ENCODE results near the gene CREB3L1.

The CREB3L1 gene

GRCh38 chr11:46360878-46361277 is 83.4 kb downstream of the CREB3L1 start:
- peak overlapping the region; percentile 56 for H3K27ac ChIP-seq (ENCODE audit: low read depth, low read length)
- peaks cover 8% of the 10 kb centered on the region for H3F3A ChIP-seq (ENCODE audit: control insufficient read depth, insufficient read depth)
- peaks cover 3% of the 10 kb centered on the region; the same call in 1 of the 2 replicates for H3K36me3 ChIP-seq (ENCODE audit: control insufficient read depth, low read length)
- peak overlapping the region; percentile 75 for H3K4me3 ChIP-seq (ENCODE audit: low read length)
- H3K79me2 ChIP-seq (ENCODE audit: control insufficient read depth, low read length): peaks cover 58% of the 10 kb centered on the region
- TF ChIP-seq CTCF (IDR thresholded peaks at IDR 0.05; ENCODE audit: low read depth, low read length, poor library complexity, severe bottlenecking) (no peak), EZH2phosphoT487 (IDR thresholded peaks at IDR 0.05; ENCODE audit: borderline replicate concordance, low read length) (no peak)
- no peaks in the 10 kb centered on the region for H3K9me2 ChIP-seq (replicated peaks; ENCODE audit: control insufficient read depth, low read length)
- peak overlapping the region; percentile 93 for H3K4me2 ChIP-seq (ENCODE audit: low read length)
- H3K9me3 ChIP-seq (ENCODE audit: control insufficient read depth, insufficient read depth, low read length): no peaks in the 10 kb centered on the region
- no peaks in the 10 kb centered on the region for H4K20me1 ChIP-seq (ENCODE audit: control insufficient read depth, insufficient read depth, low read depth, low read length)
- peaks cover 26% of the 10 kb centered on the region for H3K4me1 ChIP-seq (ENCODE audit: control insufficient read depth, low read length)
- no peaks in the 10 kb centered on the region for H3K27me3 ChIP-seq (ENCODE audit: control insufficient read depth, low read length)

- peak overlapping the region; percentile 93 for H3K4me2 ChIP-seq (ENCODE audit: low read length)
- no peaks in the 10 kb centered on the region for H3K9me2 ChIP-seq (replicated peaks; ENCODE audit: control insufficient read depth, low read length)
- no peaks in the 10 kb centered on the region for H3K9me3 ChIP-seq (ENCODE audit: control insufficient read depth, insufficient read depth, low read length)
- TF ChIP-seq EZH2phosphoT487 (IDR thresholded peaks at IDR 0.05; ENCODE audit: borderline replicate concordance, low read length): no peak
- no peak for TF ChIP-seq CTCF (IDR thresholded peaks at IDR 0.05; ENCODE audit: low read depth, low read length, poor library complexity, severe bottlenecking)
- H3K79me2 ChIP-seq (ENCODE audit: control insufficient read depth, low read length): peaks cover 53% of the 10 kb centered on the region
- H3K27ac ChIP-seq (ENCODE audit: low read depth, low read length): peak overlapping the region; percentile 56
- peaks cover 3% of the 10 kb centered on the region; the same call in 1 of the 2 replicates for H3K36me3 ChIP-seq (ENCODE audit: control insufficient read depth, low read length)
- H3K4me3 ChIP-seq (ENCODE audit: low read length): peak overlapping the region; percentile 75
- H3K4me1 ChIP-seq (ENCODE audit: control insufficient read depth, low read length): peaks cover 26% of the 10 kb centered on the region
- H3F3A ChIP-seq (ENCODE audit: control insufficient read depth, insufficient read depth): peaks cover 8% of the 10 kb centered on the region
- no peaks in the 10 kb centered on the region; the same call in 1 of the 2 replicates for H4K20me1 ChIP-seq (ENCODE audit: control insufficient read depth, insufficient read depth, low read depth, low read length)
- no peaks in the 10 kb centered on the region for H3K27me3 ChIP-seq (ENCODE audit: control insufficient read depth, low read length)
These were observed 84.1 kb downstream of the CREB3L1 start for GRCh38 chr11:46361283-46362155.

- Histone ChIP-seq H3K9me3 (ENCODE audit: control insufficient read depth, insufficient read depth, low read length) (no peaks in the 10 kb centered on the region), H3K27ac (ENCODE audit: low read depth, low read length) (peak overlapping the region; percentile 56; the same call in 1 of the 2 replicates), H3K4me3 (ENCODE audit: low read length) (peak overlapping the region; percentile 75), H3K27me3 (ENCODE audit: control insufficient read depth, low read length) (no peaks in the 10 kb centered on the region), H3K36me3 (ENCODE audit: control insufficient read depth, low read length) (peaks cover 3% of the 10 kb centered on the region; the same call in 1 of the 2 replicates), H3K79me2 (ENCODE audit: control insufficient read depth, low read length) (peaks cover 45% of the 10 kb centered on the region), H4K20me1 (ENCODE audit: control insufficient read depth, insufficient read depth, low read depth, low read length) (no peaks in the 10 kb centered on the region; the same call in 1 of the 2 replicates), H3K9me2 (replicated peaks; ENCODE audit: control insufficient read depth, low read length) (no peaks in the 10 kb centered on the region), H3F3A (ENCODE audit: control insufficient read depth, insufficient read depth) (peaks cover 8% of the 10 kb centered on the region), H3K4me2 (ENCODE audit: low read length) (peak overlapping the region; percentile 93), H3K4me1 (ENCODE audit: control insufficient read depth, low read length) (peaks cover 26% of the 10 kb centered on the region)
- TF ChIP-seq CTCF (IDR thresholded peaks at IDR 0.05; ENCODE audit: low read depth, low read length, poor library complexity, severe bottlenecking): no peak
- no peak for TF ChIP-seq EZH2phosphoT487 (IDR thresholded peaks at IDR 0.05; ENCODE audit: borderline replicate concordance, low read length)
These were observed 84.9 kb downstream of the CREB3L1 start for GRCh38 chr11:46362156-46363030.

Measured in DOHH2 (cell line).